HepG2 (cell line): Measurements from ENCODE around the gene TYMS. TPM values are rescaled to one million over a fixed set of nuclear protein-coding genes. Genes with fewer than 3 reads are reported as not detected.

Experiments used
- ATAC-seq: fragments of 200-7000 bp; cut with Tn5 transposase; 3 replicates; pipeline ENCODE4 v1.9.1; 2020; ENCODE audit warnings: mild to moderate bottlenecking, moderate library complexity
- BruUV-seq: library from RNA; stranded (reverse); fragments of 400-500 nt; replicated peaks from 2 replicates; lab custom pipeline; 2021; lab: Mats Ljungman, UMichigan
- CTCF ChIA-PET: fragments of 300-600 bp; formaldehyde crosslinking; extraction: SDS; loops from one replicate; lab custom pipeline; 2021; ENCODE audit warnings: low total read pairs, inconsistent platforms, low intra/inter-chr PET ratio; lab: Yijun Ruan, JAX
- POLR2A ChIA-PET: fragments of 350-600 bp; sonication (Branson Sonifier 250); formaldehyde crosslinking; loops from one replicate; lab custom pipeline; 2020; ENCODE audit warnings: antibody characterized with exemption, inconsistent platforms; lab: Yijun Ruan, JAX
- DNase-seq: peaks from one replicate; pipeline ENCODE4 v3.0.0-alpha.2; 2015; ENCODE audit warnings: low spot score
- FAIRE-seq: peaks from 3 replicates; lab custom pipeline; 2011; peaks lifted over from hg19 to GRCh38; lab: Jason Lieb, UNC
- H2AFZ ChIP-seq: one replicate; pipeline ENCODE4 v1.6.1; 2011; ENCODE audit warnings: low read length, inconsistent platforms
- H3K27ac ChIP-seq: fragments of 300-600 bp; 3 replicates; pipeline ENCODE4 v1.8.0; 2011; ENCODE audit warnings: mixed run types, mild to moderate bottlenecking, mixed read lengths, low read length, inconsistent platforms; ENCODE audit not compliant: insufficient read depth; ENCODE audit errors: extremely low read length
- H3K27me3 ChIP-seq, 2 experiments: fragments of 200-600 bp in 1 of 2; 2 replicates in 1 of 2; 3 replicates in 1 of 2; pipeline versions ENCODE4 v1.6.0 to v1.8.0; 2011; ENCODE audit warnings: low read length in 2 of 2, mild to moderate bottlenecking in 2 of 2, moderate library complexity in 2 of 2, inconsistent platforms in 1 of 2; ENCODE audit not compliant: insufficient read depth in 2 of 2, control insufficient read depth in 1 of 2
- H3K36me3 ChIP-seq, 2 experiments: fragments of 200-600 bp in 1 of 2; replicated peaks in 1 of 2; 2 replicates in 1 of 2; 3 replicates in 1 of 2; pipeline versions ENCODE4 v1.5.1 to v1.8.0; 2011; ENCODE audit warnings: low read length in 2 of 2, inconsistent platforms in 1 of 2; ENCODE audit not compliant: insufficient read depth in 2 of 2, control insufficient read depth in 1 of 2
- H3K4me1 ChIP-seq: 2 replicates; pipeline ENCODE4 v1.5.1; 2012; ENCODE audit warnings: low read length, inconsistent platforms; ENCODE audit not compliant: insufficient read depth
- H3K4me2 ChIP-seq: 2 replicates; pipeline ENCODE4 v1.6.0; 2011; ENCODE audit warnings: low read depth, low read length, inconsistent platforms
- H3K4me3 ChIP-seq, 3 experiments: fragments of 200-600 bp in 1 of 3; sonication (generic), shearing (Covaris generic) in 1 of 3; replicated peaks in 1 of 3; 2 replicates each; pipeline ENCODE4 v1.5.1; 2011 to 2016; ENCODE audit warnings: low read length in 3 of 3, inconsistent platforms in 2 of 3, low read depth in 2 of 3, mild to moderate bottlenecking in 2 of 3, control low read depth in 1 of 3, mixed read lengths in 1 of 3; ENCODE audit not compliant: insufficient read depth in 1 of 3
- H3K79me2 ChIP-seq: one replicate; pipeline ENCODE4 v1.6.1; 2011; ENCODE audit warnings: low read length, inconsistent platforms; ENCODE audit not compliant: insufficient read depth
- H3K9ac ChIP-seq: 2 replicates; pipeline ENCODE4 v1.6.0; 2011; ENCODE audit warnings: mild to moderate bottlenecking, low read depth, low read length, inconsistent platforms; ENCODE audit not compliant: insufficient read depth
- H3K9me3 ChIP-seq: 2 replicates; pipeline ENCODE4 v1.5.1; 2012; ENCODE audit warnings: mild to moderate bottlenecking, low read length
- H4K20me1 ChIP-seq: 2 replicates; pipeline ENCODE4 v1.6.0; 2011; ENCODE audit warnings: inconsistent platforms, mild to moderate bottlenecking, low read length, moderate library complexity; ENCODE audit not compliant: insufficient read depth
- HOXD1 ChIP-seq: sonication (generic); formaldehyde crosslinking; IDR thresholded peaks from 2 replicates; pipeline ENCODE4 v1.5.0; 2020; ENCODE audit warnings: missing genetic modification reagents
- MATR3 ChIP-seq: sonication (generic); formaldehyde crosslinking; IDR thresholded peaks from 2 replicates; pipeline ENCODE4 v1.4.0; 2020; ENCODE audit warnings: missing genetic modification reagents
- MED8 ChIP-seq: sonication (generic); formaldehyde crosslinking; IDR thresholded peaks from 2 replicates; pipeline ENCODE4 v1.8.1; 2023; ENCODE audit warnings: mild to moderate bottlenecking, missing genetic modification reagents; ENCODE audit not compliant: insufficient replicate concordance
- NAIF1 ChIP-seq: sonication (generic); formaldehyde crosslinking; IDR thresholded peaks from 2 replicates; pipeline ENCODE4 v1.5.0; 2020; ENCODE audit warnings: mild to moderate bottlenecking, missing genetic modification reagents, borderline replicate concordance
- SCMH1 ChIP-seq: sonication (generic); formaldehyde crosslinking; IDR thresholded peaks from 2 replicates; pipeline ENCODE4 v1.9.0; 2021; ENCODE audit warnings: missing genetic modification reagents, mild to moderate bottlenecking, borderline replicate concordance
- SKI ChIP-seq: fragments of 450-650 bp; IDR thresholded peaks from one replicate; pipeline ENCODE4 v1.6.1; 2018; ENCODE audit warnings: mild to moderate bottlenecking; ENCODE audit not compliant: partially characterized antibody
- SUZ12 ChIP-seq: fragments of 150-350 bp; IDR thresholded peaks from 2 replicates; pipeline ENCODE4 v1.6.1; 2014; ENCODE audit warnings: low read depth, low read length
- ZFP90 ChIP-seq: sonication (generic); formaldehyde crosslinking; IDR thresholded peaks from 2 replicates; pipeline ENCODE4 v1.8.0; 2022; ENCODE audit warnings: missing genetic modification reagents, mild to moderate bottlenecking, inconsistent platforms, borderline replicate concordance
- ZNF143 ChIP-seq: sonication (generic); formaldehyde crosslinking; IDR thresholded peaks from 2 replicates; pipeline ENCODE4 v1.4.0; 2020; ENCODE audit warnings: missing genetic modification reagents
- ZNF235 ChIP-seq: sonication (generic); formaldehyde crosslinking; IDR thresholded peaks from 2 replicates; pipeline ENCODE4 v1.8.1; 2023; ENCODE audit warnings: mild to moderate bottlenecking, missing genetic modification reagents, borderline replicate concordance
- ZSCAN21 ChIP-seq: sonication (generic); formaldehyde crosslinking; IDR thresholded peaks from 2 replicates; pipeline ENCODE4 v1.8.0; 2022; ENCODE audit warnings: mild to moderate bottlenecking, missing genetic modification reagents, moderate library complexity, borderline replicate concordance
- WGBS: methylation state at CpG from one replicate; pipeline ENCODE4 v1.1.6; 2017; ENCODE audit warnings: low lambda C conversion rate; 5-methylcytosine and 5-hydroxymethylcytosine counted together
- in situ Hi-C: cut with HindIII; loops from 2 replicates; pipeline ENCODE4 v1.10.0; 2017; ENCODE audit warnings: low pct_unique_long_range_greater_than_20kb; ENCODE audit not compliant: extremely low pct_ligation_motif_present
- intact Hi-C: fragments of 100-400 bp; cut with micrococcal nuclease; formaldehyde crosslinking; loops from one replicate; pipeline ENCODE4 v1.10.0; 2022; ENCODE audit not compliant: unreplicated experiment
- polyA plus RNA-seq, 8 experiments: library from polyadenylated mRNA; depleted of rRNA in 3 of 8; stranded (reverse) in 7 of 8; unstranded in 1 of 8; fragments of >200 nt; fragmentation: Illumina TruSeq in 4 of 8; extraction: Trizol in 4 of 8; gene quantifications; 2 replicates each; pipeline versions ENCODE4 v1.2.1 to v1.2.3, GENCODE V29; 2011 to 2016; ENCODE audit warnings: low read depth in 4 of 8, missing spikeins in 1 of 8, mixed read lengths in 1 of 8; ENCODE audit not compliant: insufficient read depth in 1 of 8
- total RNA-seq, 5 experiments: library from RNA; depleted of rRNA; stranded (reverse); fragments of >200 nt; fragmentation: Illumina TruSeq; extraction: Trizol; gene quantifications; 2 replicates each; pipeline ENCODE4 v1.2.3, GENCODE V29; 2016; ENCODE audit warnings: low read depth in 1 of 5
- TF ChIP-seq, protein P1 (sequence below): sonication (generic); formaldehyde crosslinking; conservative IDR thresholded peaks from 2 replicates; pipeline ENCODE4 v1.4.0; 2020; ENCODE audit warnings: mild to moderate bottlenecking, missing genetic modification reagents, moderate library complexity
- TF ChIP-seq, protein P2 (sequence below): sonication (generic); formaldehyde crosslinking; IDR thresholded peaks from 2 replicates; pipeline ENCODE4 v1.8.1; 2023; ENCODE audit warnings: mild to moderate bottlenecking, missing genetic modification reagents, borderline replicate concordance
- TF ChIP-seq, protein P3 (sequence below): sonication (generic); formaldehyde crosslinking; IDR thresholded peaks from 2 replicates; pipeline ENCODE4 v1.4.0; 2020; ENCODE audit warnings: low read depth, missing genetic modification reagents
- TF ChIP-seq, protein P4 (sequence below): IDR thresholded peaks from 2 replicates; pipeline ENCODE4 v1.6.1; 2016; ENCODE audit warnings: low read depth

The TYMS gene
- total and polyA plus RNA-seq, 2 of the 13 experiments (the other 11 are each of a cell fraction or from before 2014, with no cell fraction given), result 80.1 to 106 TPM

- TF ChIP-seq, protein P1, sequence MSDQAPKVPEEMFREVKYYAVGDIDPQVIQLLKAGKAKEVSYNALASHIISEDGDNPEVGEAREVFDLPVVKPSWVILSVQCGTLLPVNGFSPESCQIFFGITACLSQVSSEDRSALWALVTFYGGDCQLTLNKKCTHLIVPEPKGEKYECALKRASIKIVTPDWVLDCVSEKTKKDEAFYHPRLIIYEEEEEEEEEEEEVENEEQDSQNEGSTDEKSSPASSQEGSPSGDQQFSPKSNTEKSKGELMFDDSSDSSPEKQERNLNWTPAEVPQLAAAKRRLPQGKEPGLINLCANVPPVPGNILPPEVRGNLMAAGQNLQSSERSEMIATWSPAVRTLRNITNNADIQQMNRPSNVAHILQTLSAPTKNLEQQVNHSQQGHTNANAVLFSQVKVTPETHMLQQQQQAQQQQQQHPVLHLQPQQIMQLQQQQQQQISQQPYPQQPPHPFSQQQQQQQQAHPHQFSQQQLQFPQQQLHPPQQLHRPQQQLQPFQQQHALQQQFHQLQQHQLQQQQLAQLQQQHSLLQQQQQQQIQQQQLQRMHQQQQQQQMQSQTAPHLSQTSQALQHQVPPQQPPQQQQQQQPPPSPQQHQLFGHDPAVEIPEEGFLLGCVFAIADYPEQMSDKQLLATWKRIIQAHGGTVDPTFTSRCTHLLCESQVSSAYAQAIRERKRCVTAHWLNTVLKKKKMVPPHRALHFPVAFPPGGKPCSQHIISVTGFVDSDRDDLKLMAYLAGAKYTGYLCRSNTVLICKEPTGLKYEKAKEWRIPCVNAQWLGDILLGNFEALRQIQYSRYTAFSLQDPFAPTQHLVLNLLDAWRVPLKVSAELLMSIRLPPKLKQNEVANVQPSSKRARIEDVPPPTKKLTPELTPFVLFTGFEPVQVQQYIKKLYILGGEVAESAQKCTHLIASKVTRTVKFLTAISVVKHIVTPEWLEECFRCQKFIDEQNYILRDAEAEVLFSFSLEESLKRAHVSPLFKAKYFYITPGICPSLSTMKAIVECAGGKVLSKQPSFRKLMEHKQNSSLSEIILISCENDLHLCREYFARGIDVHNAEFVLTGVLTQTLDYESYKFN (CRISPR knock-in tag), result no peak
- TF ChIP-seq SCMH1 (CRISPR knock-in tag), result no peak
- TF ChIP-seq ZNF143, result no peak
- TF ChIP-seq MED8, result no peak
- TF ChIP-seq, protein P2, sequence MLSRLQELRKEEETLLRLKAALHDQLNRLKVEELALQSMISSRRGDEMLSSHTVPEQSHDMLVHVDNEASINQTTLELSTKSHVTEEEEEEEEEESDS (CRISPR knock-in tag), result no peak
- no peak for TF ChIP-seq SKI
- TF ChIP-seq NAIF1 (CRISPR knock-in tag), result no peak
- no peak for TF ChIP-seq HOXD1 (CRISPR knock-in tag)
- no peak for TF ChIP-seq ZNF235 (CRISPR knock-in tag)
- TF ChIP-seq, all 625 proteins: peak for 0
Measured at GRCh38 chr18:662197-662596, 4.7 kb downstream of the TYMS start (continued).

- 100% methylated on average over 6 of the region's 8 CpGs for WGBS
- DNase-seq, result no peak
- ATAC-seq, result peak; percentile 76
- no peak for TF ChIP-seq ZFP90
- TF ChIP-seq, protein P3, sequence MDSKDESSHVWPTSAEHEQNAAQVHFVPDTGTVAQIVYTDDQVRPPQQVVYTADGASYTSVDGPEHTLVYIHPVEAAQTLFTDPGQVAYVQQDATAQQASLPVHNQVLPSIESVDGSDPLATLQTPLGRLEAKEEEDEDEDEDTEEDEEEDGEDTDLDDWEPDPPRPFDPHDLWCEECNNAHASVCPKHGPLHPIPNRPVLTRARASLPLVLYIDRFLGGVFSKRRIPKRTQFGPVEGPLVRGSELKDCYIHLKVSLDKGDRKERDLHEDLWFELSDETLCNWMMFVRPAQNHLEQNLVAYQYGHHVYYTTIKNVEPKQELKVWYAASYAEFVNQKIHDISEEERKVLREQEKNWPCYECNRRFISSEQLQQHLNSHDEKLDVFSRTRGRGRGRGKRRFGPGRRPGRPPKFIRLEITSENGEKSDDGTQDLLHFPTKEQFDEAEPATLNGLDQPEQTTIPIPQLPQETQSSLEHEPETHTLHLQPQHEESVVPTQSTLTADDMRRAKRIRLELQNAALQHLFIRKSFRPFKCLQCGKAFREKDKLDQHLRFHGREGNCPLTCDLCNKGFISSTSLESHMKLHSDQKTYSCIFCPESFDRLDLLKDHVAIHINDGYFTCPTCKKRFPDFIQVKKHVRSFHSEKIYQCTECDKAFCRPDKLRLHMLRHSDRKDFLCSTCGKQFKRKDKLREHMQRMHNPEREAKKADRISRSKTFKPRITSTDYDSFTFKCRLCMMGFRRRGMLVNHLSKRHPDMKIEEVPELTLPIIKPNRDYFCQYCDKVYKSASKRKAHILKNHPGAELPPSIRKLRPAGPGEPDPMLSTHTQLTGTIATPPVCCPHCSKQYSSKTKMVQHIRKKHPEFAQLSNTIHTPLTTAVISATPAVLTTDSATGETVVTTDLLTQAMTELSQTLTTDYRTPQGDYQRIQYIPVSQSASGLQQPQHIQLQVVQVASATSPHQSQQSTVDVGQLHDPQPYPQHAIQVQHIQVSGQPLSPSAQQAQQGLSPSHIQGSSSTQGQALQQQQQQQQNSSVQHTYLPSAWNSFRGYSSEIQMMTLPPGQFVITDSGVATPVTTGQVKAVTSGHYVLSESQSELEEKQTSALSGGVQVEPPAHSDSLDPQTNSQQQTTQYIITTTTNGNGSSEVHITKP (CRISPR knock-in tag), result no peak
- TF ChIP-seq, protein P4, sequence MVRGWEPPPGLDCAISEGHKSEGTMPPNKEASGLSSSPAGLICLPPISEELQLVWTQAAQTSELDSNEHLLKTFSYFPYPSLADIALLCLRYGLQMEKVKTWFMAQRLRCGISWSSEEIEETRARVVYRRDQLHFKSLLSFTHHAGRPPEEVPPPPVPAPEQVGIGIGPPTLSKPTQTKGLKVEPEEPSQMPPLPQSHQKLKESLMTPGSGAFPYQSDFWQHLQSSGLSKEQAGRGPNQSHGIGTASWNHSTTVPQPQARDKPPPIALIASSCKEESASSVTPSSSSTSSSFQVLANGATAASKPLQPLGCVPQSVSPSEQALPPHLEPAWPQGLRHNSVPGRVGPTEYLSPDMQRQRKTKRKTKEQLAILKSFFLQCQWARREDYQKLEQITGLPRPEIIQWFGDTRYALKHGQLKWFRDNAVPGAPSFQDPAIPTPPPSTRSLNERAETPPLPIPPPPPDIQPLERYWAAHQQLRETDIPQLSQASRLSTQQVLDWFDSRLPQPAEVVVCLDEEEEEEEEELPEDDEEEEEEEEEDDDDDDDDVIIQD (CRISPR knock-in tag), result no peak
- no peak for TF ChIP-seq SUZ12
- peak; percentile 39; the same call in 1 of the 2 replicates for TF ChIP-seq ZSCAN21
- TF ChIP-seq MATR3 (CRISPR knock-in tag), result no peak
Measured at GRCh38 chr18:666177-666576, 8.7 kb downstream of the TYMS start.

More at GRCh38 chr18:666177-666576, 8.7 kb downstream of the TYMS start:
- Histone ChIP-seq H3K9ac (no peak overlapping the region), H3K27ac (no peak overlapping the region), H3K4me1 (peaks cover 12% of the 10 kb centered on the region; the same call in 1 of the 2 replicates), H3K9me3 (no peaks in the 10 kb centered on the region), H3K4me2 (no peak overlapping the region), H3K4me3 (no peak overlapping the region), H4K20me1 (peaks cover 3% of the 10 kb centered on the region; the same call in 1 of the 2 replicates), H2AFZ (no peak overlapping the region), H3K79me2 (peaks cover 19% of the 10 kb centered on the region), H3K36me3 (peaks cover 15 to 45% of the 10 kb centered on the region in 2 experiments), H3K27me3 (no peaks in the 10 kb centered on the region)
- POLR2A ChIA-PET, result interaction anchor here (1.2 kb wide), 1 partner anchor 8 kb away, joined by 3 read pairs; no protein-coding TSS in a partner anchor
- no peak for FAIRE-seq
- BruUV-seq, result no TSS peak
- intact Hi-C loops, result no loop called here
- CTCF ChIA-PET, result interaction anchor here (1.4 kb wide), 1 partner anchor 64 kb away, joined by 6 read pairs; no protein-coding TSS in a partner anchor
- in situ Hi-C loops, result no loop called here
